NCI-H345 treated with DMSO at 0.1 percent for 48 hours (cell line): ENCODE measurements around the gene AURKB.
"Not testable (repeated sequence)": the region's sequence is repeated elsewhere in the genome, so short reads cannot be mapped to it uniquely, and the experiment has no call there.

ENCODE experiments used
- DNase-seq: peaks from one replicate; lab custom pipeline; 2025; ENCODE audit not compliant: unreplicated experiment; lab: John Stamatoyannopoulos, UW

AURKB gene

DNA sequence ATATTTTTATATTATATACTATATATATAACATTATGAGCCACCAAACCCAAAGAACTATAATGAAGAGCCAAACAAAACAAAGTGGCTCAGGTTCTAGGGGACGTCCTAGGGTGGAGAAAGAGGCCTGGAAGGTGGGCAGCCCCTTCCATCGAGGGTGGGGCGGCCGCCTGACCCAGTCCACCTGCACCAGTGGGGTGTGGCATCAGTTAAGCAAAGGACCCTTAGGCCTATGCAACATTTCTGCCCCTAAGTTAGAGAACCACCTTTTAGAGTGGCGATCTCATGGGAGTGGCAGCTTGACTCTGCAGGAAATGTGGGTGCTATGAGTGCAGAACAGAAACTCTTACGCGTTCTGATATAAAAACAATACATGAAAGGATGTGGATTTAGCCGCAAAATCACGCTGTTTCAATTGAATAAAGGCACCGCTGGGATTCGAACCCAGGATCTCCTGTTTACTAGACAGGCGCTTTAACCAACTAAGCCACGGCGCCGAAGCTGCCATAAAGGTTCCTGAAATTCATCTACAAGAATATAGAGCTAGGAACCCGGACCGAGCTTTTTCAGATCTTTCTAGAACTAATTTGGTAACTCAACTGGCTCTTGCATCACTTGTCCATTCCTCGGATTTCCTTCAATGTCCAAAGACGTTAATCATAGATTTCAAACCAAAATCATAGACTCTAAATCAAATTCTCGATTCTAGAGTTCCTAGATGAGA is 15.6 kb upstream of the AURKB start:
- peak; percentile 37 for DNase-seq

- DNase-seq: no peak
These were observed 14.8 kb upstream of the AURKB start for GRCh38 chr17:8224891-8225812.

DNA sequence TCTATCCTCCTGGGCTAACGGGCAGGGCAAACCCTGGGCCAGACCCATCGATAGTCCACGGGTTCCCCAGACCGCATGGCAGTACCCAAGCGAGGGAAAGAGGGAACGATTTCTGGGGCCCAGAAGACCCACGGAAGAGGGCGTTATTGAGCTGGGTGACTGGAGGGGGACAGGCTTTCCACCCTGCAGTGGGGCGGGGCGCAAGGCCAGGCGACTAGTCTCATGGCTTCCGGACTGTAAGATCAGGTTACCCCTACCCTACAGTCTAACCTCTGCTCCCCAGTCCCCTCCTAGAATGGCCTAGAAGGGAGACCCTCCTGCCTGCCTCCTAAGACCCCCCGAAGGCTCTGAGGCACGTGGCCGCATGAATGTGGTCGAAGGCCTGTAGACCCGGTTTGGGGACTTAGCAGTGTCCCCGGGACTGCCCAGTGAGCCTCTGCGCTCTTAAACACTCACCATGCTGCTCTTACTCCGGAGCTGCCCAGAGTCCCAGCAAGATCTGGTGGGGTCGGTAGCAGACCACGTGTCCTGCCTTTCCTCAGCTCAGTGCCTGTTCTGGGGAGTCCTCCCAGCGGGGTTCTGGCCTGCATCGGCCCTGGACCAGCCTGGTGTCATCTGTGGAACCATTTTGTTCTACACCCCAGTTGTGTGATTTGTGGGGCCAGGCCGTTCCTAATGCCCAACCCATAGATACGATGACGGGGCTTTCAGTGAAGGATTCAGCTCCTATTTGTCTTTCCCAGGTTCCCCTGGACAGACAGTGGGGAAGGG is 13.2 kb upstream of the AURKB start:
- DNase-seq: no peak

- DNase-seq: peak; percentile 83
These were observed 12.4 kb upstream of the AURKB start for GRCh38 chr17:8222630-8223355.

DNA sequence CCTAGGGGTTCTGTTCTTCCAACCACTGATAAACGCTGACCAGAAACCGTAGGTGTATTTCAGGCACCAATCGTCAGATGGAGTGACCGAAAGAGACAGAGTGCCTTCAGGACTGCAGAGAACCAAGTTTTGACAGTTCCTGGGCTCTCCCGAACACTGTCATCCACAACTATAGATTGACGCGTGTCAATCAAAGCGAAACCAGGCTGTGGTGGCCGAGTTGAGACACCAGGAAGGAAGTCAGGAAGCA is 11.9 kb upstream of the AURKB start:
- DNase-seq: no peak

DNA sequence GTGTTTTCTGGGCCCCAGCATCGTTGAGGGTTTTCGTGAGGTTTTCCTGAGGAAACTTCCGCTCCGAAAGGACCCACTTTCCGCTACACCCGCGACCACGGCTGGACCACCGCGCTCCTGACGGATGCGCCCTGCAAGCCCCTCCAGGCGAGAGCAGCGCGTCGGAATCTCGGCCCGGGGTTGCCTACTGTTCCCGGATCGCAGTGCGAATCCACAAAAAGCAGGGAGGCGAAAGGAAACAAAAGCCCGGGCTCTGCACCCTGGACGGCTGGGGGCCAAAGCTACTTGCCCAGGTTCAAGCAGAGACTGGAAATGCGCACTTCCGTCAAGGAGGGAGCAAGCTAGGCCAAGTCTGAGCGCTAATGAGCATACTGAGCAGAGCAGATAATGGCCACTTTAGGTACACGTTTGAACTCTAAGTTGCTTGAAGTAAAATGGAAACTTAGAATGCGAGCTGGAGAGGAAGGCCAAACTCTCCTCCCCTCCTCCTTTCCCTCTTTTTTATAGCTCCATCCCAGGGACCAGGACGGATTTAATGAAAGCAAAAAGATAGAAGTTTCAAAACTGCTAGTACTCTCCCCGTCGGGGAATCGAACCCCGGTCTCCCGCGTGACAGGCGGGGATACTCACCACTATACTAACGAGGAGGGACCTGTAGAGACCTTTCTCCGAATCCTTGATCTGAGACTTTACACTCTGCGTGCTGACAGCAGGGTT is 11.4 kb upstream of the AURKB start:
- DNase-seq: peak; percentile 77

DNA sequence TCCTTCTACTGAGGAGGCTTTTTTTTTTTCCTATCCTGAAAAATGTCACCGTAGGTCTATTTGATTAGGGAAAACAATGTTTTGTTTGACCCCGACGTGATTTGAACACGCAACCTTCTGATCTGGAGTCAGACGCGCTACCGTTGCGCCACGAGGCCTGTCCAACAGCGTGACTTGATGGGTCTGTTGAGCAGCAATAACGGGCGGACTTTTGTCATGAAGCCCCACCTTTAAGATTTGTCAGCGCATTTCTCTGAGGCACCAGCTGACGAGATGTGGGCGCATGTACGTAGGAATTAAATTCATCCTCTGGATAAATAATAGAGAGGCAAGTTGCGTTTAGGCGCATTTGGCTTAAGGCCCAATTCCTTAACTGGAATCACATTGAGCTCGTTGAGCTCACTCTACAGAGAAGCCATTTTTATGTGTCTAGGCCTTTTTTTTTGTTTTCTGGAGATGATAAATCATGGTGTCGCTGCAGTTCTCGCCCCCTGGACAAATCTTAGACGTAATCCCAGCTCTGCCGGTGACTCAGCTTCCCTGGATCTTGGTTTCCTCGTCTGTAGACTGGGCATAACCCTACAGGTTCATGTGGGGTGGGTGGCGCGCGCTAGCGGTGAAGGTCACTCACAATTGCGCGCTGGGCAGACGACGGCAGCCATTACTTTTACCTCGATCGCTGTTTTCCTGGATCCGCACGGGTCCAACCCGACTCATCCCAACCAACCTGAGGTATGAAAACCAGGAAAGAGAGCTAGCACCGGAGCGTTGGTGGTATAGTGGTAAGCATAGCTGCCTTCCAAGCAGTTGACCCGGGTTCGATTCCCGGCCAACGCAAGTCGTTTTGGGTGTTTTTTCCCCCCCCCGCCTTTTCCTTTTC is 10.6 kb upstream of the AURKB start:
- DNase-seq: peak; percentile 63

GRCh38 chr17:8214000-8214399 is 3.6 kb upstream of the AURKB start:
- not testable (repeated sequence) for DNase-seq

GRCh38 chr17:8212312-8213180 is 2.2 kb upstream of the AURKB start:
- DNase-seq: no peak

- DNase-seq: no peak
These were observed 535 bp upstream of the AURKB start for GRCh38 chr17:8210761-8211458.

DNA sequence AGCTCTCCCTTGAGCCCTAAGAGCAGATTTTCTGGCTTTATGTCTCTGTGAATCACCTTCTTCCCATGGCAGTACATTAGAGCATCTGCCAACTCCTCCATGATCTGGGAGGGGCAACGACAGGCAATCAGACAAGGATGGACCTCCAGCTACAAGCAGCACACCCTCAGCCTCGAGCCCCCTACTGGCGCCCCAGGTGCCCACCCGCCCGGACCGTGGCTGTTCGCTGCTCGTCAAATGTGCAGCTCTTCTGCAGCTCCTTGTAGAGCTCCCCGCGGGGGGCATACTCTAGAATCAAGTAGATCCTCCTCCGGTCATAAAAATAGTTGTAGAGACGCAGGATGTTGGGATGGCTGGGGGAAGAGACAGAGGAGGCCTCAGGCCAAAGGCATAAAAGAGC is 3.8 kb downstream of the AURKB start:
- no peak for DNase-seq

- no peak for DNase-seq
These were observed 5.4 kb downstream of the AURKB start for GRCh38 chr17:8204761-8205555.

- peak; percentile 90 for DNase-seq
These were observed 18.1 kb downstream of the AURKB start for GRCh38 chr17:8192070-8192815.

DNA sequence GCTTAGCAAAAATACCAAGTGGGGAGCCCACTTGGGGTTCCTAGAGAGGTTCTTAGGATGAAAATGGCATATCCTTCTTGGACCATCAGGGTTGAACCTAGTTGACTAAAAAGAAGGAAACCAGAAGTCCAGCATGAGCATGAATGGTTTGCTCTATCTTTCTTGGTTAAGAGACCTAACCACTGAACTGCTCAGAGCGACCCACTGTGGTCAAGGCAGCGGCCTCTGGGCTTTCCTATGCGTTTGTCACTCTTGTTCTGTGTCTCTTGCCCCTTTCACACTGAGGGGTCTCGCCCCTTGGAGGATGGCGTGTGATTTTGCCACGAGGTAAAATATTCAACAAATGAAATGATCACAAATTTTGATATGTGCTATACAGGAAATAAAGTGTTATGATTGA is 19.9 kb downstream of the AURKB start:
- no peak for DNase-seq

GRCh38 chr17:8189711-8190477 is 20.5 kb downstream of the AURKB start, which contains the start of gene BORCS6:
Gene BORCS6 (minus strand): TSS chr17:8190180. CDS start chr17:8190140, 40 bp downstream.
- DNase-seq: peak; percentile 90
